ENCODE results near the gene NAB2. TPM values are rescaled to one million over a fixed set of nuclear protein-coding genes. Genes with fewer than 3 reads are reported as not detected.

Gene NAB2
- polyA plus RNA-seq, 3 donors, result 1.00 to 8.3 (median 2.7) TPM

DNA sequence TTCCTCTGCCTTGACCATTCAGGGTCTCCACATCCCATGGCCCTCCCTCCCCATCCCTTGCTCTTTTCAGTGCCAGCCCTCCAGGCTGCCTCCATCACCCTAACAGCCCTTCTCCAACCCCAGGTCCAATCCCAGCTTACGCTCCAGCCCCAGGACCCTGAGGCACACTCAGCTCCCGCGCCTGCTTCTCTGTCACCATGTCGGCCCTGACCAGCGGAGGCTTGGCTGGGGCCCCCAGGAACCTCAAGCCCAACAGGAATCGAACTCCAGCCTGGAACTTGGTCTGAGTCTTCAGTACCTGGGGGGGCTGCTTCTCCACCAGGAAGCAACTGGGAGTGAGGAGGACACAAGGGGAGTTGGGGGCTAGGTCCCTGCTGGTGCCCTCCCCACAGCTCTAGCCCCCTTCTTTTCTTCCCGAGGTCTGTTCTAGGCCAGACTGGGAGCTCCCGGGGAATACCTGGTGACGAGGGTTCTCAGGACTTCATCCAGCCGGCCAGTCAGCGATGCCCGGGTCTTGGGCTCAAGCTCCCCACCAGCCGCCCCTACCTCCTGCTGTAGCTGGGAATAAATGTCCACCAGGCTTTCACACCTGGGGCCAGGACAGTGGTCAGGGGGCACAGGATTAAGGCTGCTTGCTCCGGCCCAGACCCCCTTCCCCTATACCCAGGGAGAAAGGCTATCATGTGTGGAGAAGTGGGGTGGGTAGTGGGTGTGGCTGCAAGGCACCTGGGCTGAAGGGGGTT lies 16.3 kb downstream of the NAB2 start:
- TF ChIP-seq CTCF (IDR thresholded peaks at IDR 0.05), result no peak
- peaks cover 59 to 83% of the 10 kb centered on the region in 2 donors for H3K36me3 ChIP-seq (replicated peaks in 1 of 2; ENCODE audit: control insufficient read depth in 1 of 2, insufficient read depth in 2 of 2, low read length in 2 of 2)
- no peak overlapping the region for H2AFZ ChIP-seq (ENCODE audit: insufficient read depth, low read depth, low read length, poor library complexity, severe bottlenecking)
- Mint-ChIP-seq H3K36me3 (peaks cover 66 to 85% of the 10 kb centered on the region in 2 donors), H3K27ac (peak overlapping the region in 5 of 7 donors; percentile 11 to 81 (median 33)), H3K4me1 (peaks cover 59% of the 10 kb centered on the region), H3K4me3 (no peak overlapping the region), H3K27me3 (ENCODE audit: low read depth in 3 of 3) (no peaks in the 10 kb centered on the region), H3K9me3 (peaks cover 0 to 2% (median 0%) of the 10 kb centered on the region in 7 donors)
- intact Hi-C loops (cut with micrococcal nuclease), result no loop called here
- H4K20me1 ChIP-seq (ENCODE audit: insufficient read depth, low read length), result peaks cover 100% of the 10 kb centered on the region
- no peak overlapping the region for H3K9ac ChIP-seq (ENCODE audit: insufficient read depth, low read length, poor library complexity, severe bottlenecking)
- peaks cover 30 to 66% of the 10 kb centered on the region in 2 donors for H3K4me1 ChIP-seq (ENCODE audit: control insufficient read depth in 1 of 2, insufficient read depth in 2 of 2, low read length in 2 of 2)
- no peak overlapping the region for H3K4me3 ChIP-seq (replicated peaks in 1 of 3; ENCODE audit: low read depth in 2 of 3, low read length in 3 of 3)
- peak overlapping the region in 1 of 2 donors; percentile 48 for H3K27ac ChIP-seq (ENCODE audit: low read depth in 1 of 2, low read length in 2 of 2)
- 96% methylated on average over 11 of the region's 14 CpGs for WGBS (ENCODE audit: insufficient coverage)
- H3K27me3 ChIP-seq (ENCODE audit: control insufficient read depth in 2 of 2, insufficient read depth in 2 of 2, low read length in 2 of 2), result no peaks in the 10 kb centered on the region
- no peak overlapping the region for H3K4me2 ChIP-seq (replicated peaks; ENCODE audit: extremely low read depth, low read length, poor library complexity, severe bottlenecking)
- H3K79me2 ChIP-seq (ENCODE audit: insufficient read depth, low read length), result peaks cover 50% of the 10 kb centered on the region
- no peak for DNase-seq
- no peaks in the 10 kb centered on the region for H3K9me3 ChIP-seq (replicated peaks in 1 of 2; ENCODE audit: control insufficient read depth in 1 of 2, insufficient read depth in 1 of 2, low read length in 2 of 2)

DNA sequence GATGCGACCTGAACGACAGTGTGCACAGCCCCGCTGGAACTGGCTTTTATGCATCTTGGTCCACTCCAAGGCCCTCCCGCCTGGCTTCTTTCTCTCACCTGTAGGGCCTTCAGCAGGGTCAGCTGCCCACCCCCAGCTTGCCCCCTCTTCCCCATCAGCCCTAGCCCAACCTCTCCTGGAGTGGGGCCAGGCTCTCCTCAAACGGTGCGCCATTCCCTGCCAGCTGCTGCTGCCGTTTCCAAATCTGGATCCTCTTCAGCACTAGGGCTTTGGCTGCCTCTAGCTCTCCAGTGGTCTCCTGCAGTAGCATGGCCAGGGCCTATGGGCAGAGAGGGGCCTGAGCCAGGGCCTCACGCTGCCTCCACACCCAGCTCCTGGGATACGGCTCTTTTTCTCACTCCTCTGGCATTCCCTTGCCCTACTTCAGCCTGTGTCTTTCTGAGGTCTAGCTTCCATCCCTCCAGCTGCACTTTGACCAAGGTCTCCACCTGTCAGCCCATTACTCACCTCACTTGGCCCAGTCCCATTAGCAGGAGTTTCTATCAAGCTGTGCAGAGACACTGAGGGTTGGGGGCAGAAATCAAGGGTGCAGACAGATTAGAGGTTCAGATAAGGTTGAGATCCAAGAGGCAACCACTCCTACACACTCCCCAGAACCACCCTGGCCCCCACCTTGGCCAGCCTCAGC lies 17.3 kb downstream of the NAB2 start:
- Histone ChIP-seq H2AFZ (ENCODE audit: insufficient read depth, low read depth, low read length, poor library complexity, severe bottlenecking) (no peak overlapping the region), H3K9ac (ENCODE audit: insufficient read depth, low read length, poor library complexity, severe bottlenecking) (no peak overlapping the region), H3K79me2 (ENCODE audit: insufficient read depth, low read length) (peaks cover 60% of the 10 kb centered on the region), H3K4me2 (replicated peaks; ENCODE audit: extremely low read depth, low read length, poor library complexity, severe bottlenecking) (no peak overlapping the region), H3K27ac (ENCODE audit: low read depth in 1 of 2, low read length in 2 of 2) (peak overlapping the region in 1 of 2 donors; percentile 59), H3K9me3 (replicated peaks in 1 of 2; ENCODE audit: control insufficient read depth in 1 of 2, insufficient read depth in 1 of 2, low read length in 2 of 2) (no peaks in the 10 kb centered on the region), H3K27me3 (ENCODE audit: control insufficient read depth in 2 of 2, insufficient read depth in 2 of 2, low read length in 2 of 2) (no peaks in the 10 kb centered on the region), H3K4me3 (replicated peaks in 1 of 3; ENCODE audit: low read depth in 2 of 3, low read length in 3 of 3) (no peak overlapping the region), H3K36me3 (replicated peaks in 1 of 2; ENCODE audit: control insufficient read depth in 1 of 2, insufficient read depth in 2 of 2, low read length in 2 of 2) (peaks cover 54 to 73% of the 10 kb centered on the region in 2 donors), H4K20me1 (ENCODE audit: insufficient read depth, low read length) (peaks cover 92% of the 10 kb centered on the region), H3K4me1 (ENCODE audit: control insufficient read depth in 1 of 2, insufficient read depth in 2 of 2, low read length in 2 of 2) (peaks cover 30 to 69% of the 10 kb centered on the region in 2 donors)
- peaks cover 59% of the 10 kb centered on the region for H3K4me1 Mint-ChIP-seq
- WGBS (ENCODE audit: insufficient coverage), result 91% methylated on average over 7 of the region's 9 CpGs
- H3K9me3 Mint-ChIP-seq, result peaks cover 0 to 2% (median 0%) of the 10 kb centered on the region in 7 donors
- DNase-seq, result no peak
- H3K4me3 Mint-ChIP-seq, result no peak overlapping the region
- peak overlapping the region in 3 of 7 donors; percentile 23 to 57 (median 47) for H3K27ac Mint-ChIP-seq
- H3K36me3 Mint-ChIP-seq, result peaks cover 58 to 75% of the 10 kb centered on the region in 2 donors
- intact Hi-C loops (cut with micrococcal nuclease), result no loop called here
- H3K27me3 Mint-ChIP-seq (ENCODE audit: low read depth in 3 of 3), result peaks cover 0 to 2% (median 0%) of the 10 kb centered on the region in 3 donors
- no peak for TF ChIP-seq CTCF (IDR thresholded peaks at IDR 0.05)
